A549 (cell line): Measurements from ENCODE around the gene LRPPRC. TPM values are rescaled to one million over a fixed set of nuclear protein-coding genes. Genes with fewer than 3 reads are reported as not detected.
A peak's percentile ranks its signal among the peaks of the same experiment; 100 is the strongest.

ENCODE experiments used
- ATAC-seq, 2 experiments: fragments of 200-7000 bp in 1 of 2; fragments of >200 bp in 1 of 2; cut with Nextera tagmentation in 1 of 2; cut with Tn5 transposase in 1 of 2; 3 replicates each; pipeline versions ENCODE4 v1.8.0 to v1.9.1; 2018 to 2020; ENCODE audit warnings: mild to moderate bottlenecking in 1 of 2, moderate library complexity in 1 of 2
- CTCF ChIA-PET: fragments of 300-600 bp; sonication (Branson Sonifier 250); formaldehyde crosslinking; extraction: SDS; loops from one replicate; lab custom pipeline; 2021; ENCODE audit warnings: antibody characterized with exemption, inconsistent platforms; lab: Yijun Ruan, JAX
- POLR2A ChIA-PET: fragments of 350-600 bp; formaldehyde crosslinking; extraction: SDS; loops from one replicate; lab custom pipeline; 2021; ENCODE audit warnings: antibody characterized with exemption, inconsistent platforms; lab: Yijun Ruan, JAX
- DNase-seq, 2 experiments: peaks; one replicate each; pipeline versions ENCODE4 v3.0.0 to v3.0.0-alpha.2; 2011 to 2016; ENCODE audit warnings: low read depth in 1 of 2, low spot score in 1 of 2
- FAIRE-seq: peaks from 2 replicates; lab custom pipeline; 2011; peaks lifted over from hg19 to GRCh38; lab: Jason Lieb, UNC
- H3K27ac ChIP-seq, 2 experiments: fragments of >200 bp; sonication (Bioruptor Twin); formaldehyde crosslinking; 3 replicates each; pipeline ENCODE4 v1.5.1; 2016 to 2017
- H3K4me1 ChIP-seq: fragments of >200 bp; sonication (Bioruptor Twin); formaldehyde crosslinking; 3 replicates; pipeline ENCODE4 v1.6.1; 2016
- H3K4me2 ChIP-seq: fragments of >200 bp; sonication (Bioruptor Twin); formaldehyde crosslinking; 3 replicates; pipeline ENCODE4 v1.6.1; 2016
- H3K4me3 ChIP-seq: fragments of >200 bp; sonication (Bioruptor Twin); formaldehyde crosslinking; 3 replicates; pipeline ENCODE4 v1.5.1; 2016
- H3K9me3 ChIP-seq: fragments of >200 bp; sonication (Bioruptor Twin); formaldehyde crosslinking; 3 replicates; pipeline ENCODE4 v1.6.1; 2016
- ATOH8 ChIP-seq: fragments of 250-450 bp; sonication (Bioruptor Pico); IDR thresholded peaks from 2 replicates; pipeline ENCODE4 v1.5.0; 2020; ENCODE audit warnings: low read depth, mild to moderate bottlenecking, moderate library complexity
- BHLHE40 ChIP-seq: IDR thresholded peaks from 2 replicates; pipeline ENCODE4 v1.6.1; 2012; ENCODE audit warnings: low read depth, low read length, inconsistent platforms
- CBX2 ChIP-seq: fragments of 200-600 bp; sonication (generic); IDR thresholded peaks from 2 replicates; pipeline ENCODE4 v1.6.1; 2016; ENCODE audit warnings: low read depth, mild to moderate bottlenecking, borderline replicate concordance
- CBX8 ChIP-seq: fragments of 200-600 bp; sonication (generic); IDR thresholded peaks from 2 replicates; pipeline ENCODE4 v1.6.1; 2016
- CEBPB ChIP-seq, 2 experiments: fragments of >200 bp in 1 of 2; sonication (Bioruptor Twin) in 1 of 2; formaldehyde crosslinking in 1 of 2; IDR thresholded peaks; 2 replicates each; pipeline ENCODE4 v1.6.1; 2012 to 2016
- CHD2 ChIP-seq: fragments of 150-350 bp; IDR thresholded peaks from 2 replicates; pipeline ENCODE4 v1.6.1; 2014; ENCODE audit warnings: low read length; ENCODE audit not compliant: partially characterized antibody
- CHD4 ChIP-seq: fragments of 200-600 bp; sonication (generic); IDR thresholded peaks from 2 replicates; pipeline ENCODE4 v1.6.1; 2016; ENCODE audit warnings: antibody characterized with exemption, mild to moderate bottlenecking, borderline replicate concordance
- EHMT2 ChIP-seq: fragments of 200-600 bp; sonication (generic); IDR thresholded peaks from 2 replicates; pipeline ENCODE4 v1.6.1; 2016; ENCODE audit warnings: antibody characterized with exemption, low read depth, mild to moderate bottlenecking, moderate library complexity
- ELK1 ChIP-seq: fragments of 150-350 bp; IDR thresholded peaks from 2 replicates; pipeline ENCODE4 v1.6.1; 2014; ENCODE audit warnings: low read depth, mild to moderate bottlenecking, low read length
- EP300 ChIP-seq, 2 experiments: fragments of >200 bp; sonication (Bioruptor Twin); formaldehyde crosslinking; IDR thresholded peaks; 2 replicates in 1 of 2; 3 replicates in 1 of 2; pipeline ENCODE4 v1.6.1; 2016 to 2017
- FOSB ChIP-seq: fragments of 250-450 bp; sonication (Bioruptor Pico); IDR thresholded peaks from 2 replicates; pipeline ENCODE4 v1.5.0; 2020; ENCODE audit warnings: mild to moderate bottlenecking, moderate library complexity
- GATA3 ChIP-seq: IDR thresholded peaks from 2 replicates; pipeline ENCODE4 v1.6.1; 2012; ENCODE audit warnings: borderline replicate concordance
- HMGXB4 ChIP-seq: fragments of 250-450 bp; sonication (Bioruptor Pico); IDR thresholded peaks from 2 replicates; pipeline ENCODE4 v1.5.0; 2021; ENCODE audit warnings: mild to moderate bottlenecking, moderate library complexity, borderline replicate concordance
- HOXA7 ChIP-seq: fragments of 250-450 bp; sonication (Bioruptor Pico); IDR thresholded peaks from 2 replicates; pipeline ENCODE4 v1.5.0; 2020; ENCODE audit warnings: mild to moderate bottlenecking, moderate library complexity
- HOXB13 ChIP-seq: fragments of 250-450 bp; sonication (Bioruptor Pico); IDR thresholded peaks from 2 replicates; pipeline ENCODE4 v1.5.0; 2020; ENCODE audit warnings: low read depth, mild to moderate bottlenecking, moderate library complexity
- HOXB5 ChIP-seq: fragments of 250-450 bp; sonication (Bioruptor Pico); IDR thresholded peaks from 2 replicates; pipeline ENCODE4 v1.5.0; 2020; ENCODE audit warnings: mild to moderate bottlenecking, moderate library complexity
- MAFK ChIP-seq: fragments of 450-650 bp; IDR thresholded peaks from 2 replicates; pipeline ENCODE4 v1.6.1; 2014; ENCODE audit not compliant: partially characterized antibody
- NFE2L2 ChIP-seq: fragments of 150-350 bp; conservative IDR thresholded peaks from 2 replicates; pipeline ENCODE4 v1.6.1; 2014; ENCODE audit warnings: low read length
- PHF8 ChIP-seq: fragments of 200-600 bp; sonication (generic); IDR thresholded peaks from 2 replicates; pipeline ENCODE4 v1.6.1; 2016; ENCODE audit warnings: low read depth, mild to moderate bottlenecking, antibody characterized with exemption, moderate library complexity, borderline replicate concordance
- POLR2A ChIP-seq: IDR thresholded peaks from 2 replicates; pipeline ENCODE4 v1.6.1; 2012; ENCODE audit warnings: mild to moderate bottlenecking, low read length
- RCOR1 ChIP-seq: fragments of 150-350 bp; IDR thresholded peaks from 2 replicates; pipeline ENCODE4 v1.6.1; 2014; ENCODE audit warnings: antibody characterized with exemption, low read length, low read depth
- RFX5 ChIP-seq: fragments of 450-650 bp; IDR thresholded peaks from 2 replicates; pipeline ENCODE4 v1.7.1; 2014; ENCODE audit warnings: antibody characterized with exemption, mild to moderate bottlenecking, moderate library complexity
- RNF2 ChIP-seq: fragments of 200-600 bp; sonication (generic); IDR thresholded peaks from 2 replicates; pipeline ENCODE4 v1.6.1; 2016; ENCODE audit warnings: low read depth, mild to moderate bottlenecking, antibody characterized with exemption, moderate library complexity, borderline replicate concordance
- SMC3 ChIP-seq: fragments of >200 bp; sonication (Bioruptor Twin); formaldehyde crosslinking; IDR thresholded peaks from 3 replicates; pipeline ENCODE4 v1.6.1; 2018; ENCODE audit warnings: inconsistent platforms
- TFCP2L1 ChIP-seq: fragments of 250-450 bp; sonication (Bioruptor Pico); IDR thresholded peaks from 2 replicates; pipeline ENCODE4 v1.5.0; 2021; ENCODE audit warnings: mild to moderate bottlenecking
- TP53 ChIP-seq: fragments of 250-450 bp; sonication (Bioruptor Pico); IDR thresholded peaks from 2 replicates; pipeline ENCODE4 v1.5.0; 2021; ENCODE audit warnings: mild to moderate bottlenecking, moderate library complexity
- USF2 ChIP-seq: fragments of 450-650 bp; IDR thresholded peaks from 2 replicates; pipeline ENCODE4 v1.6.1; 2014; ENCODE audit warnings: antibody characterized with exemption
- ZNF302 ChIP-seq: fragments of 250-450 bp; sonication (Bioruptor Pico); IDR thresholded peaks from 2 replicates; pipeline ENCODE4 v1.9.0; 2021; ENCODE audit warnings: inconsistent platforms, mild to moderate bottlenecking, moderate library complexity
- WGBS: methylation state at CpG from one replicate; pipeline ENCODE4 v1.1.6; 2017; ENCODE audit errors: missing lambda C conversion rate; 5-methylcytosine and 5-hydroxymethylcytosine counted together
- polyA plus RNA-seq, 4 experiments: library from polyadenylated mRNA; depleted of rRNA in 3 of 4; stranded (reverse); fragments of >200 nt; fragmentation: RNase III in 1 of 4; extraction: RNeasy Plus Mini Kit Qiagen cat#74134 plus additional on column Dnase treatment in 1 of 4; gene quantifications; 2 replicates in 3 of 4; 3 replicates in 1 of 4; pipeline ENCODE4 v1.2.3, GENCODE V29; 2011 to 2017

LRPPRC gene
- polyA plus RNA-seq, 2 of the 4 experiments (the other 2 are of a cell fraction) = 84.6 to 269 TPM

- Histone ChIP-seq H3K27ac (no peak within 1 kb of the TSS), H3K4me3 (no peak within 1 kb of the TSS), H3K9me3 (no peaks in the 10 kb centered on the region), H3K4me1 (no peaks in the 10 kb centered on the region), H3K4me2 (no peak within 1 kb of the TSS)
- WGBS = 79% methylated on average over 18 of the region's 20 CpGs
- no peak for TF ChIP-seq RFX5
- no peak for TF ChIP-seq CHD4
- no peak for TF ChIP-seq CEBPB (IDR thresholded peaks at IDR 0.05)
- no peak for TF ChIP-seq USF2
- TF ChIP-seq SMC3 = no peak
- no peak for TF ChIP-seq GATA3
- no peak for TF ChIP-seq FOSB (CRISPR knock-in tag)
- no peak for TF ChIP-seq CBX8
- no peak for TF ChIP-seq EP300 (IDR thresholded peaks at IDR 0.05)
- no peak for TF ChIP-seq PHF8
- no peak for TF ChIP-seq RNF2
- TF ChIP-seq HOXB13 (CRISPR knock-in tag) = no peak
- no peak for TF ChIP-seq NFE2L2
- no peak for TF ChIP-seq ELK1
- no peak for TF ChIP-seq TP53 (CRISPR knock-in tag)
- ChIA-PET POLR2A (no interaction called here), CTCF (interaction anchor here (0.6 to 1.7 kb wide), 2 partner anchors 12 to 42 kb away, joined by 3 read pairs; no protein-coding TSS in a partner anchor)
- no peak for DNase-seq
- FAIRE-seq = no peak
- peak in 1 of 2 experiments; percentile 12; a peak in 2 of 6 replicates for ATAC-seq
Observed at GRCh38 chr2:43838560-43839267, 157.1 kb downstream of the LRPPRC start, which contains the start of the genes ABCG5 and ABCG8. TSS of gene ABCG5 (minus strand) at chr2:43838839. CDS start at chr2:43838679, 160 bp downstream. TSS of gene ABCG8 (plus strand) at chr2:43838971. CDS start at chr2:43839054, 83 bp downstream.

- H3K9me3 ChIP-seq = no peaks in the 10 kb centered on the region
- ChIA-PET CTCF (interaction anchor here (0.6 kb wide), 1 partner anchor 42 kb away, joined by 3 read pairs; no protein-coding TSS in a partner anchor), POLR2A (no interaction called here)
- 83% methylated on average over 21 of the region's 21 CpGs for WGBS
- no peak overlapping the region for H3K27ac ChIP-seq
- DNase-seq (no peak), FAIRE-seq (no peak), ATAC-seq (peak in 1 of 2 experiments; percentile 19; a peak in 1 of 6 replicates)
- H3K4me2 ChIP-seq = no peak overlapping the region
- no peak for TF ChIP-seq CBX2
- no peak for TF ChIP-seq EHMT2
- no peak for TF ChIP-seq HOXB5 (CRISPR knock-in tag)
- TF ChIP-seq CHD2 = no peak
- TF ChIP-seq POLR2A = no peak
- TF ChIP-seq TP53 (CRISPR knock-in tag) = no peak
- H3K4me1 ChIP-seq = no peaks in the 10 kb centered on the region
- H3K4me3 ChIP-seq = no peak overlapping the region
Observed at GRCh38 chr2:43837831-43838559, 157.8 kb downstream of the LRPPRC start.

GRCh38 chr2:43837033-43837432 lies 158.8 kb downstream of the LRPPRC start:
- ATAC-seq (no peak), FAIRE-seq (no peak), DNase-seq (no peak)
- H3K4me2 ChIP-seq = no peak overlapping the region
- 60% methylated on average over 4 of the region's 4 CpGs for WGBS
- H3K9me3 ChIP-seq = no peaks in the 10 kb centered on the region
- no peaks in the 10 kb centered on the region for H3K4me1 ChIP-seq
- ChIA-PET POLR2A (no interaction called here), CTCF (interaction anchor here (0.6 to 1.3 kb wide), 3 partner anchors 9 to 901 kb away, joined by 3 read pairs; no protein-coding TSS in a partner anchor)
- no peak overlapping the region for H3K27ac ChIP-seq
- H3K4me3 ChIP-seq = no peak overlapping the region
- TF ChIP-seq CEBPB (IDR thresholded peaks at IDR 0.05) = no peak
- no peak for TF ChIP-seq HOXB5 (CRISPR knock-in tag)
- no peak for TF ChIP-seq ZNF302 (CRISPR knock-in tag)
- TF ChIP-seq HOXA7 (CRISPR knock-in tag) = no peak
- TF ChIP-seq FOSB (CRISPR knock-in tag) = no peak
- TF ChIP-seq MAFK = no peak
- TF ChIP-seq TFCP2L1 (CRISPR knock-in tag) = no peak
- no peak for TF ChIP-seq POLR2A
- no peak for TF ChIP-seq ATOH8 (CRISPR knock-in tag)
- TF ChIP-seq BHLHE40 = no peak
- no peak for TF ChIP-seq USF2
- TF ChIP-seq RCOR1 = no peak
- TF ChIP-seq HMGXB4 (CRISPR knock-in tag) = no peak
